Urothelium cell line (cell line): Measurements from ENCODE around the gene PPA1.
A peak's percentile ranks its signal among the peaks of the same experiment; 100 is the strongest.
"Not testable (repeated sequence)": the region's sequence is repeated elsewhere in the genome, so short reads cannot be mapped to it uniquely, and the experiment has no call there.

Experiments used
- DNase-seq: peaks from one replicate; pipeline ENCODE4 v3.0.0; 2011; ENCODE audit warnings: low spot score, mixed read lengths
- FAIRE-seq: peaks from 2 replicates; lab custom pipeline; 2011; peaks lifted over from hg19 to GRCh38; lab: Jason Lieb, UNC

Gene PPA1

DNA sequence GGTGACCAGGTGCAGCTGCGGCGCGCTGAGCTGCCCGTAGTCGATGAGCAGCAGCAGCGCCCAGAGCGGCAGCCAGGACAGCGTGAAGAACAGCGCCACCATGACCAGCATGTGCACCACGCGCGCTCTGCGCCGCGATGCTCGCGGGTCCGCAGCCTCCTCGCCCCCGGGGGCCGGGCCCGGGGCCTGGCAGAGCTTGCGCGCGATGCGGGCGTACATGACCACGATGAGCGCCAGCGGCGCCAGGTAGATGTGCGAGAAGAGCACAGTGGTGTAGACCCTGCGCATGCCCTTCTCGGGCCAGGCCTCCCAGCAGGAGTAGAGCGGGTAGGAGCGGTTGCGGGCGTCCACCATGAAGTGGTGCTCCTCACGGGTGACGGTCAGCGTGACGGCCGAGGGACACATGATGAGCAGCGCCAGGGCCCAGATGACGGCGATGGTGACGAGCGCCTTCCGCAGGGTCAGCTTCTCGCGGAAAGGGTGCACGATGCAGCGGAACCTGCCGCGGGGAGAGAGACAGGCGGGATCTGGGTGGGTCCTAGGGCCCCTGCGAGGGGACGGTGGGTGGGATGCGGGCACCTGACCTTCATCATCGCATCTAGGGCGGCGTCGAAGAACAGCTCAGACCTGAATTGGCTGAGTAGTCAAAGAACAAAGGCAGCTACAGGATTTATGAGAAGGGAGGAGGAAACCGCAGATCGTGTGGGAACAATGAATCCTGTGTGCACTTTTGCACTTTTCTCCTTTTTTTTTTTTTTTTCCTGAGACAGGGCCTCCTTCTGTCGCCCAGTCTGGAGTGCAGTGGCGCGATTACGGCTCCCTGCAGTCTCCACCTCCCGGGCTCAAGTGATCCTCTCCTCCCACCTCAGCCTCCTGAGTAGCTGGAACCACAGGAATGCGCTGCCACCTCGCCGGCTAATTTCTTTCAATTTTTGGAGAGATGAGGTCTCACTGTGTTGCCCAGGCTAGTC lies 22.4 kb upstream of the PPA1 start:
- FAIRE-seq (peak; percentile 86), DNase-seq (peak; percentile 94)

GRCh38 chr10:70254778-70255328 lies 21.6 kb upstream of the PPA1 start:
- no peak for DNase-seq
- FAIRE-seq: no peak

DNA sequence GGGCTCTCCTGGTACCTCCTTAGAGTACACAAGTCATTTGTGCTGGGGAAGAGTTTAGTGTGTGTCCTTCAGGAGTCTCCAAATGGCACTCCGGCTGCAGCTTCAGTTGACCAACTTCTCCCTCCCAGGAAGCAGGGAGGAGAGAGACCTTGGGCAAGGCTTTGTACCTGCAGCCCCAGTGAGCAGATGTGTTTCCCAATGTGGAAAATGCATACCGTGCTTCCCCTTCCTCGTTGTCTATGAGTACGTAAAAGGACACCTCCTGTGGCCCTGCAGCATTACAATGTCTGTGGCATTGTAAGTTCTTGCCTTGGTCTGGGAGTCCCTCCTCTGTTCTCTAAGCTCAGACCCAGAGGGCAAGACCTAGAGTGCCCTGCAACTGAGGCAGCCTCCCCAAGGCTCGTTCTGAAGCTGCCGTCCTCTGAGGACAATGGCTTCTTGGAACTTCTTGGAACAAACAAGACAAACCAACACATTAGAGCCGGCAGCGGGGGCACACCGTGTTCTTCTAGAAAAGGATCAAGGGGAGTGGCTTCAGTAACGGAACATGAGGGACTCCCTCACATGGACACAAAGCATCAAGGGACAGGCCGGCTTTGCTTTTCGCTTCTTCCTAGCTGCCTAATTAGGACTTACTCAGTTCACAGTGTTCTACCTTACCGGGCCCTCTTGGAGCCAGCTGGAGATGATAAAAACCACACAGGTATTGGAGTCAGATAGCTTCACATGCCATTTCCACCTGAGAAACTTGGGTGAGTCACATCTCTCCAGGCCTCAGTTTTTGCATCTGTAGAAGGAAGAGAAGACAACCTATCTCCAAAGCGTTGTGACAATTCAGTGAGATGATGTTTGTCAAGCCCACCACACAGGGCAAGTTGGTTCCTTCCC lies 20.9 kb upstream of the PPA1 start:
- peak; percentile 9 for FAIRE-seq
- no peak for DNase-seq

- FAIRE-seq (peak; percentile 48), DNase-seq (no peak)
These were observed 17.9 kb upstream of the PPA1 start for GRCh38 chr10:70250961-70251680.

DNA sequence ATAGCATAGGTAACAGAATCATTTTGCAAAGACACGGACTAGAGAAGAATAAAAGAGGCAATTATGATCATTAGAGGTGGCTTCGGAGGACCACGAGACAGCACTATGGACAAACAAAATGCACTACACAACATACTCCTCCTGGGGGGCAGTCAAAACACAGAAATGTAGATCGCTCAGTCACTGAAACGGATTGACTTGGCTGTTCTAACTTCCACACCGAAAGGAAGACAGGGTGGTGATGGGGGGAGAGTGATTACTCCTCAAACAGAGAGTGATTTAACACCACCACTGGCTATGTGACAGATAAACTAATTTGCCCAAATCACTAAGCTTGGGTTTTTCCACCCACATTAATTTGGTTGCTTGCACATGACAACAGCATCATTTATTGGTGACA lies 14.1 kb upstream of the PPA1 start:
- FAIRE-seq: peak; percentile 73
- DNase-seq: no peak

- FAIRE-seq (no peak), DNase-seq (no peak)
These were observed 7.9 kb upstream of the PPA1 start for GRCh38 chr10:70241081-70241480.

DNA sequence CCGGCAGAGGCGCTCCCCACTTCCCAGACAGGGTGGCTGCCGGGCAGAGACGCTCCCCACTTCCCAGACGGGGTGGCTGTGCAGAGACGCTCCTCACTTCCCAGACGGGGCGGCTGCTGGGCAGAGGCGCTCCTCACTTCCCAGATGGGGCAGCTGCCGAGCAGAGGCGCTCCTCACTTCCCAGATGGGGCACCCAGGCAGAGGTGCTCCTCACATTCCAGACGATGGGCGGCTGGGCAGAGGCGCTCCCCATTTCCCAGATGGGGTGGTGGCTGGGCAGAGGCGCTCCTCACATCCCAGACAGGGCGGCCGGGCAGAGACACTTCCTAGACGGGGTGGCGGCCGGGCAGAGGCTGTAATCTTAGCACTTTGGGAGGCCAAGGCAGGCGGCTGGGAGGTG lies 6.8 kb upstream of the PPA1 start:
- not testable (repeated sequence) for FAIRE-seq, DNase-seq

DNA sequence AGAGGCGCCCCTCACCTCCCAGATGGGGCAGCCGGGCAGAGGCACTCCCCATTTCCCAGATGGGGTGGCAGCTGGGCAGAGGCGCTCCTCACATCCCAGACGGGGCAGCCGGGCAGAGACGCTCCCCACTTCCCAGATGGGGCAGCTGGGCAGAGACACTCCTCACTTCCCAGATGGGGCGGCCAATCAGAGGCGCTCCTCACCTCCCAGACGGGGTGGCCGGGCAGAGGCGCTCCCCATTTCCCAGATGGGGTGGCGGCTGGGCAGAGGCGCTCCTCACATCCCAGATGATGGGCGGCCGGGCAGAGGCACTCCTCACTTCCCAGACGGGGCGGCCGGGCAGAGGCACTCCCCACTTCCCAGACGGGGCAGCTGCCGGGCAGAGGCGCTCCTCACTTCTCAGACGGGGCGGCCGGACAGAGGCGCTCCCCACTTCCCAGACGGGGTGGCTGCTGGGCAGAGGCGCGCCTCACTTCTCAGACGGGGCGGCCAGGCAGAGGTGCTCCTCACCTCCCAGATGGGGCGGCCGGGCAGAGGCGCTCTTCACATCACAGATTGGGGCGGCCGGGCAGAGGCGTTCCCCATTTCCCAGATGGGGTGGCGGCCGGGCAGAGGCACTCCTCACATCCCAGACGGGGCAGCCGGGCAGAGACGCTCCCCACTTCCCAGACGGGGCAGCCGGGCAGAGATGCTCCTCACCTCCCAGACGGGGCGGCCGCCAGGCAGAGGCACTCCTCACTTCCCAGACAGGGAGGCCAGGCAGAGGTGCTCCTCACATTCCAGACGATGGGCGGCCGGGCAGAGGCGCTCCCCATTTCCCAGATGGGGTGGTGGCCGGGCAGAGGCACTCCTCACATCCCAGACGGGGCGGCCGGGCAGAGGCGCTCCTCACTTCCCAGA lies 6.1 kb upstream of the PPA1 start:
- FAIRE-seq, DNase-seq: not testable (repeated sequence)

DNA sequence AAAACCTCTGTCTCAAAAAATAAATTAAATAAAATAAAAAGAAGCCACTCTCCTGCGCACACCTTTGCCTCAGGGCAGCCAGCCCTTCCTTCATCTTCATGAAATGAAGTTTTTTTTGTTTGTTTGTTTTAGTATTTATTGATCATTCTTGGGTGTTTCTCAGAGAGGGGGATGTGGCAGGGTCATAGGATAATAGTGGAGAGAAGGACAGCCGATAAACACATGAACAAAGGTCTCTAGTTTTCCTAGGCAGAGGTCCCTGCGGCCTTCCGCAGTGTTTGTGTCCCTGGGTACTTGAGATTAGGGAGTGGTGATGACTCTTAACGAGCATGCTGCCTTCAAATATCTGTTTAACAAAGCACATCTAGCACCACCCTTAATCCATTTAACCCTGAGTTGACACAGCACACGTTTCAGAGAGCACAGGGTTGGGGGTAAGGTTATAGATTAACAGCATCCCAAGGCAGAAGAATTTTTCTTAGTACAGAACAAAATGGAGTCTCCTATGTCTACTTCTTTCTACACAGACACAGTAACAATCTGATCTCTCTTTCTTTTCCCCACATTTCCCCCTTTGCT lies 4.8 kb upstream of the PPA1 start:
- not testable (repeated sequence) for DNase-seq, FAIRE-seq

GRCh38 chr10:70234668-70235447 lies 1.6 kb upstream of the PPA1 start:
- FAIRE-seq (no peak), DNase-seq (no peak)

- FAIRE-seq (no peak), DNase-seq (no peak)
These were observed 691 bp upstream of the PPA1 start for GRCh38 chr10:70233939-70234300.

DNA sequence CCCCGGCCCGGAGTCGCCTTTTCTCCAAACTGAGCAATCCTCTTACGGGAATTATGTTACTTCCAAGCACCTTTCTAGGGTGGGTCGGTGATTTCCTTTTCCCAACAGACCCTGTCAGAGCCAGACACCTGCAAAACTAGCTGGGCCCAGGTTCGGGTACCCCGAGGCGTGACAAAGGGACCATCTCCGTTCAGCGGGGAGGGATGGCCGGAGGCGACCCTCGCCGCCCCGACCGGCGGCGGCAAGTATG lies 445 bp downstream of the PPA1 start:
- no peak for FAIRE-seq
- no peak for DNase-seq

DNA sequence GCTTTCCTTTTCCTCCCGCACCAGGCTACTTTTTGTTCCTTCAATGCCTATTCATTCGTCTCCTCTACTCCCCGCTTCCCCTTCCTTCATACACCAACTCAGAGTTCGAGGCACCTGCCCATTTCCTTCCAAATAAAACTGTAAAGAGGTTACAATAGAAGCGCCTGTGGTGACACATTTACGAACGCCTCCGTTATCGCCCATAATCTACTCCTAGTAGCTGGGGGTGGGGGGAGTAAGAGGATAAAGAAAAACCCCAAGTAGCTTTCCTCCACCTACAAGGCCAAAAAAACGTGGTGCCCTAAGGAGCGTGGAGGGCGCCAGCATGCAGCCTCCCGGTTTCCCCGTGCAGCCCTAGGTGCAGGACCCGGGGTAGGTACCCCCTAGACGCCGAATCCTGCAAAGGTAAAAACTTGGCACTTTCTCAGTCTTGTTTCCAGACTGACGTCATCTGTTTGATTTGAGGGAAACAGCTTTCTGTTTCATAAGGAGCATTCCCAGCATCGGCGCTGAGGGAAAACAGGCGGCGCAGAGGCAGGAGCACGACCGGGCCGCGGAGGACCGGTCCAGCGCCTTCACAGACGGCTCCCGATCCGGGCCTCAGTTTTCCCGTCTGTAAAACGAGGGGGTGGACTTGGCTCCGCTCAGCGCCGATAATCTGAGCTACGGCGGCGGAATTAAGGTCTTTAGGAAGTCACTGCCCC lies 922 bp downstream of the PPA1 start:
- DNase-seq: peak; percentile 63
- FAIRE-seq: no peak

DNA sequence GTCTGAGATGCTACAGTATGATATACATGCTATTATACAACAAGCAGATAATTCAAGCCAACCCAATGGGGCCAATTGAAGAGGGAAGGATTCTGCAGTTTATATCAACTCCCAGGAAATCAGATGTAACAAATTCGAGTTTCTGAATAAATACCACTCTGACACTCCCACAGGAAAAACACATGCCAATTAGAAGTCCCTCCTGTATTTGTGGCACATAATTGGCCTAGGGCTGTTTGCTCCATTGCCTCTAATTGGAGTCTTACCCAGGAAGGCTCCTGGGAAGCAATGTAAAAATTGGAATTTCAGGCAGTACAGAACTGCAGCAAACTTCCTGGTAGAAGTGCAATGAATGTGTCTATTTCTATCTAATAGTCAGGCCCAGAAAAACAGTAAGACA lies 4.7 kb downstream of the PPA1 start:
- DNase-seq (no peak), FAIRE-seq (no peak)

- FAIRE-seq (no peak), DNase-seq (no peak)
These were observed 5.5 kb downstream of the PPA1 start for GRCh38 chr10:70227548-70228320.

GRCh38 chr10:70223728-70224127 lies 9.5 kb downstream of the PPA1 start:
- DNase-seq: no peak
- no peak for FAIRE-seq

DNA sequence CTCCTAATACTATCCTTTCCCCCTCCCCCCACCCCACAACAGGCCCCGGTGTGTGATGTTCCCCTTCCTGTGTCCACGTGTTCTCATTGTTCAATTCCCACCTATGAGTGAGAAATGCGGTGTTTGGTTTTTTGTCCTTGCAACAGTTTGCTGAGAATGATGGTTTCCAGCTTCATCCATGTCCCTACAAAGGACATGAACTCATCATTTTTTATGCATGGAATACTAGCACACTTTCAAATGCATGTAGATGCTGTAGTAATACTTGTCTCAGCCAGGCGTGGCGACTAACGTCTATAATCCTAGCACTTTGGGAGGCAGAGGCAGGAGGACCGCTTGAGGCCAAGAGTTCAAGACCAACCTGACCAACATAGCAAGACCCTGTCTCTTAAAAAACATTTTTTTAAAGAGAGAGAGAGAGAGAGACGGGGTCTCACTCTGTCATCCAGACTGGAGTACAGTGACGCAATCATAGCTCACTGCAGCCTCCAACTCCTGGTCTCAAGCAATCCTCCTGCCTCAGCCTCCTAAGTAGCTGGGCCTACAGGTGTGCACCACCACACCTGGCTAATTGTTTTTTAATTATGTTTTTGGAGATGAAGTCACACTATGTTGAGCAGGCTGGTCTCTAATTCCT lies 10.3 kb downstream of the PPA1 start:
- not testable (repeated sequence) for FAIRE-seq

More for the DNA sequence above, 10.3 kb downstream of the PPA1 start:
- DNase-seq: not testable (repeated sequence)
